SKM-1 treated with dmso at 0.1 percent for 144 hours (cell line): ENCODE data around the gene TDG.

Experiments used
- DNase-seq: peaks from one replicate; lab custom pipeline; 2025; ENCODE audit not compliant: unreplicated experiment; lab: John Stamatoyannopoulos, UW

TDG gene

DNA sequence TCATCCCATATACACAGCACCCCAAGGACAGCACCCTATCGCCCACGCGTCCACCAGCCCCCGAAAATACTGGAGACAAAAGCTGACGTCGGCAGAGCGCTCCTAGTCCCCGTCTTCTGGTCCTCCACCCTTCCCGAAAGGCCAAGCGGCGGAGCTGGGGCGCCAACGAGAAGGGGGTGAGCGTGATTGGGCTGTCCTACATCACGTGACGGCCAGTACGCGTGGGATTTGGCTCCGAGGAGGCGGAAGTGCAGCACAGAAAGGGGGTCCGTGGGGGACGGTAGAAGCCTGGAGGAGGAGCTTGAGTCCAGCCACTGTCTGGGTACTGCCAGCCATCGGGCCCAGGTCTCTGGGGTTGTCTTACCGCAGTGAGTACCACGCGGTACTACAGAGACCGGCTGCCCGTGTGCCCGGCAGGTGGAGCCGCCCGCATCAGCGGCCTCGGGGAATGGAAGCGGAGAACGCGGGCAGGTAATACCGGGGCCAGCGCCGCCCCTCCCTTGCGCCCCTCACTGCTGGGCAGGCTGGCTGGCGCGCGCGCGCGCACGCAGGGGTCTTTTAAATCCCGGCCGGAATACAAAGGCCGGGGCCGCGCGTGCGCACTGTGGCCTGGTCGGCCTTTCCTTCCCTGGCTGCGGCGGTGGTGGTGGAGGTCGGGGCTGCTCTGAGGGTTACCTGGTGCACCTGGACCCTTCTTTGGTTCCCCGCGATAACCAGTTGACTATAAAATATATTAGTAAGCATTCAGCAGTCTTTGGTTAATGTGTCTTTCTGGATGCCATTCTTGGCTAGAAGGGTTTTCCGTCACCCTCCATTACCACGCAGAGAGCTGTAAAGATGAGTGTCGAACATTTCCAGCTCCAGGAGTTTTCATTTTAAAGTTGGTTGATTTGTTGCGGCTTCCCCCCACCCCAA is at the start of gene TDG:
TDG (plus strand) TSS at position 283 of the 915 bp plus-strand sequence; CDS start at position 449, 166 bp downstream.
- DNase-seq = peak; percentile 83

- DNase-seq = no peak
Observed at GRCh38 chr12:103917873-103918272, 47.8 kb upstream of the TDG start.

DNA sequence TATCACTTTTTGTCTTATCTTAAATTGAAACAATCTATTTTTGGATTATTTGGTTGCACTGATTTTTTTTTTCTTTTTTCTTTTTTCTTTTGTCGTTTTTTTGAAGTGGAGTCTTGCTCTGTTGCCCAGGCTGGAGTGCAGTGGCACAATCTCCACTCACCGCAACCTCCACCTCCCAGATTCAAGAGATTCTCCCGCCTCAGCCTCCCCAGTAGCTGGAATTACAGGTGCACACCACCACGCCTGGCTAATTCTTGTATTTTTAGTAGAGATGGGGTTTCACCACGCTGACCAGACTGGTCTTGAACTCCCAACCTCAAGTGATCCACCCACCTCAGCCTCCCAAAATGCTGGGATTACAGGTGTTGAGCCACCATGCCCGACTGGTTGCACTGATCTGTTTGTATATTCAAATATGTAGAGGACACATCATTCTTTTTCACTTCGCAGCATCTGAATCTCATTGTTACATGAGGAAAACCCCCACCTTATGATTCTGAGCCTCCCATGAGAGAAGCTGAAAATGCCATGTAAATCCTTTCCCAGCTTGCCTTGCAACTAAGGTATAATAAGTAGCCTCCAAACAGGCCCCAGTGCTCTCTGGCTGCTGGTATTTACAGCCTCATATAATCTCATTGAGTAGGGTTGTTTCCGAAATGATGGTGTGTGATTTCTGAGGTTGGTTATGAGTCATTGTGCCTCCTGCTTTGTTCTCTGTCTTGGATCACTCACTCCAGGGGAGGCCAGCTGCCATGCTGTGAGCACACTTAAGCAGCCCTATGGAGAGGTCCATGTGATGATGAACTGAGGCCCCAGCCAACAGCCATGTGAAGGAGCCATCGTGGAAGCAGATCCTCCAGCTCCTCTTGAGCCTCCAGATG is 40.7 kb upstream of the TDG start:
- DNase-seq = no peak

GRCh38 chr12:103928682-103929045 is 37.0 kb upstream of the TDG start:
- DNase-seq = peak; percentile 21

DNA sequence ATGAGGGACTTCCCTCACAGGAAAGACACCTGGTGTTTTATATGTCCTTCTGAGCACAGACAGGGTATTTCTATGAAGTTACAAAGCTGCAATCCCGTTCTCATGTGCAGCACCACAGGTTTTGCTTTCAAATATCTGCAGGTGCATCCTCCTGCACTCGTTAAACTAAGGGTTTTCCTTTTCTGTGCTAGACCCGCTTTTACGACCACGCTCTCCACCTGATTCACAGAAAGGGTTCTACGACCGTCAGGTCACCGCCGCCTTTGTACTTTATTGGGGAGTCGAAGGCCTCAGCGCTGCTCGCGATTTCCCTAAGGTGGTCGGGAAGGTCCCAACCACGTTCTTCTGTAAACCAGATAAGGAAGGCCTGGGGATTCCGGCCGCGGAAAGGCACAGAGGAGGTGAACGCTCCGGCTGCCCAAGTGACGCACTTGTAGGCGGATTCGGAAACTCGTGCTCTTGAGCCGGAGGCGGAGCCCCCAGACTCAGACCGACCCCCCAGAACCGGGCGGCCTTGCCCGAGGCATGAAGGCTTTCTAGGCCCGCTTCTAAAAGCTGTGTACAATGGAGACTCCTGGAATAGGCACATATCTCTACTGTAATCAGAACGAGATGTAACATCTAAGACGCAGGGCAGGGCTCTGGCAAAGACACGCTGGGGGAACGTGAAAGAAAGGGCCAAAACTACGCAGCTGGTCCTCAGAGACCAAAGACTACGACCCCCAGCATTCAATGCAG is 36.5 kb upstream of the TDG start:
- no peak for DNase-seq

- peak; percentile 74 for DNase-seq
Observed at GRCh38 chr12:103929784-103930033, 36.0 kb upstream of the TDG start.

DNA sequence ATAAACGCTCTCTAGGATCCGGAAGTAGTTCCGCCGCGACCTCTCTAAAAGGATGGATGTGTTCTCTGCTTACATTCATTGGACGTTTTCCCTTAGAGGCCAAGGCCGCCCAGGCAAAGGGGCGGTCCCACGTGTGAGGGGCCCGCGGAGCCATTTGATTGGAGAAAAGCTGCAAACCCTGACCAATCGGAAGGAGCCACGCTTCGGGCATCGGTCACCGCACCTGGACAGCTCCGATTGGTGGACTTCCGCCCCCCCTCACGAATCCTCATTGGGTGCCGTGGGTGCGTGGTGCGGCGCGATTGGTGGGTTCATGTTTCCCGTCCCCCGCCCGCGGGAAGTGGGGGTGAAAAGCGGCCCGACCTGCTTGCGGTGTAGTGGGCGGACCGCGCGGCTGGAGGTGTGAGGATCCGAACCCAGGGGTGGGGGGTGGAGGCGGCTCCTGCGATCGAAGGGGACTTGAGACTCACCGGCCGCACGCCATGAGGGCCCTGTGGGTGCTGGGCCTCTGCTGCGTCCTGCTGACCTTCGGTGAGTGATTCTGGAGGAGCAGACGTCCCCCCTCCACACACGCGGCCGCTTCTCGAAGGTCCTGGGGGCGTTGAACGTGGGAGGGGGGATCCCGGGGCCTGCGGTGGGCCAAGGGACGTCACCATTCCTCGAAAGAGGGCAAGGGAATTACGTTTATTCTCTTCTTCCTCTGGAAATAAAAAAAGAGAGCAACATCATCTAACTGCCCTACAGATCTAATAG is 35.5 kb upstream of the TDG start, which contains the start of gene HSP90B1:
HSP90B1 (plus strand) TSS at position 377 of the 753 bp plus-strand sequence; CDS start at position 483, 106 bp downstream.
- peak; percentile 92 for DNase-seq

GRCh38 chr12:103930787-103931735 is 34.6 kb upstream of the TDG start:
- no peak for DNase-seq

- DNase-seq = no peak
Observed at GRCh38 chr12:103933237-103933636, 32.4 kb upstream of the TDG start.

- DNase-seq = no peak
Observed at GRCh38 chr12:103936679-103937078, 29.0 kb upstream of the TDG start.

DNA sequence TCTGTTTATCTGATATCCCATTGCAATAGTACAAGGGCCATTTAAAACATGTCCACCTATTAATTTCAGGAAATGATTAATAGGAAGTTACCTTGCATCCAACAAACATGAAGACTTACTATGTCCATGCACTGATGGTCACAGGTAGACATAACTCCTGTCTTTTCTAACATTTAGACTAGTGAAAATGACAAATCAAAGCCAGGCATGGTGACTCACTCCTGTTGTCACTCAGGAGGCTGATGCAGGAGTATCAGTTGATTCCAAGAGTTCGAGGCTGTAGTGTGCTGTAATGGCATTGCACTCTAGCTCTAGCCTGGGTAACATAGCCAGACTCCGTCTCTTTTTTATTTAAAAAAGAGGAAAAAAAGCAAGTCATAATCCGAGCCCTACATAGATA is 20.7 kb upstream of the TDG start:
- no peak for DNase-seq

DNA sequence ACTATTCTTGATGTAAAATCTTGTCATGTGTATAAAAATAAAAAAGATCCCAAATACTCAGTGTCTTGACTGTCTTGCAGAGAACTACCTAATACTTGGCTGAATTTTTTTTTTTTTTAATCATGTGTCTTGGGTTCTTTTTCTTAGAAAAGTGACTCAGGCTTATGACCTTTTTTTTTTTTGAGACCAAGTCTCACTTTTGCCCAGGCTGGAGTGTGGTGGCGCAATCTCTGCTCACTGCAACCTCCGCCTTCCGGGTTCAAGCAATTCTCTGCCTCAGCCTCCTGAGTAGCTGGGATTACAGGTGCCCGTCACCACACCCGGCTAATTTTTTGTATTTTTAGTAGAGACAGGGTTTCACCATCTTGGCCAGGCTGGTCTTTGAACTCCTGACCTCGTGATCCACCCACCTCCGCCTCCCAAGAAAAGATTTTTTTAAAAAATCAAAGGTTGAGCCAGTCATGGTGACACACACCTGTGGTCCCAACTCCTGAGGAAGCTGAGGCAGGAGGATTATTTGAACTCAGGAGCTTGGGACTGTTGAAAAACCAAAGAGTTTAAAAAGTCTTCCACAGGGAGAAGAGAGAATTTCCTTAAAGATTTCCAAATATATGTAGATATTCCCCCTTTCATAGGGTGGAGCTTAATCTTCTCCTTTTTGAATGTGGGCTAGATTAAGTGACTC is 17.7 kb upstream of the TDG start:
- DNase-seq = no peak

GRCh38 chr12:103948746-103949406 is 16.8 kb upstream of the TDG start:
- DNase-seq = no peak

- DNase-seq = no peak
Observed at GRCh38 chr12:103952497-103952896, 13.2 kb upstream of the TDG start.

GRCh38 chr12:103955811-103956508 is 9.7 kb upstream of the TDG start:
- DNase-seq = no peak

GRCh38 chr12:103956509-103957027 is 9.1 kb upstream of the TDG start:
- DNase-seq = no peak

DNA sequence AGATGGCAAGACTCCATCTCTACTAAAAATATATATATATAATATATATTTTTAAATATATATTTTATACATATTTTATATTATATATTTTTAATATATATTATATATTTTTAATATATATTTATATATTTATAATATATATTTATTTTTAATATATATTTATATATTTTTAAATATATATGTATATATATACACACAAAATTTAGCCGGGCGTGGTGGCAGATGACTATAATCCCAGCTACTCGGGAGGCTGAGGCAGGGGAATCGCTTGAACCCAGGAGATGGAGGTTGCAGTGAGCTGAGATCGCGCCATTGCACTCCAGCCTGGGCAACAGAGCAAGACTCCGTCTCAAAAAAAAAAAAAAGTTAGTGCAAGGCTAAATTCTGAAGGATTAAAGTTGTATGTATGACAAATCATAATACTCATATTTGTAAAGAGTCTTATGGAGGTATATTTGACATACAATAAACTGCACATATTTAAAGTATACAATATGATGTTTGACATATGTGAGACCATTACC is 7.7 kb upstream of the TDG start:
- no peak for DNase-seq
